NOMO-1 treated with dmso at 0.1 percent for 144 hours (cell line): ENCODE data around the gene MISP.

Experiments
- DNase-seq: peaks from one replicate; lab custom pipeline; 2025; ENCODE audit not compliant: unreplicated experiment; lab: John Stamatoyannopoulos, UW

The MISP gene

DNA sequence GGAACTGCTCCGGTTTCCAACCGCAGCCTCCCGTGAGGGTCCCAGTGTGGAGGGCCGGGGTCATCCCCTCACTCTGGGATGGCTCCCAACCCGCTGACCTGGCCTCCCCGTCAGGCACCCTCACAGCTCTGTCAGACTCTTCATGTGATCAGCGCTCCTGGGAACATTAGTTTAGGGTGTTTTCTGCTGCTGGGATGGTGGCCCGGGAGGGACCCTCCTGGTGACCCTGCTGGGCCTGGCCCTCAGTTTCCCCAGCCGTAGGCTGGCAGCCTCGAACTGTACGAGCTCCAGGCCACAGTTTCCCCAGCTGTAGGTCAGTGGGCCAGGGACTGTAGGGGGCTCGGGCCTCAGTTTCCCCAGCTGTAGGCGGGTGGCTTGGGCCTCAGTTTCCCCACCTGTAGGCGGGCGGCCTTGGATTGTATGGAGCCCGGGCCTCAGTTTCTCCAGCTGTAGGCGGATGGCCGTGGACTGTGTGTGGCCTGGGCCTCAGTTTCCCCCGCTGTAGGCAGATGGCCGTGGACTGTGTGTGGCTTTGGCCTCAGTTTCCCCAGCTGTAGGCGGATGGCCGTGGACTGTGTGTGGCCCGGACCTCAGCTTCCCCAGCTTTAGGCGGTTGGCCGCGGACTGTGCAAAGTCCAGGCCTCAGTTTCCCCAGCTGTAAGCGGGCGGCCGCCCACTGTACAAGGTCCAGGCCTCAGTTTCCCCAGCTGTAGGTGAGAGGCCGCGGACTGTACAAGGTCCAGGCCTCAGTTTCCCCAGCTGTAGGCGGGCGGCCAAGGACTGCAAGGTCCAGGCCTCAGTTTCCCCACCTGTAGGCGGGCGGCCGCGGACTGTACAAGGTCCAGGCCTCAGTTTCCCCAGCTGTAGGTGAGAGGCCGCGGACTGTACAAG, 45.0 kb downstream of the MISP start:
- DNase-seq = no peak

DNA sequence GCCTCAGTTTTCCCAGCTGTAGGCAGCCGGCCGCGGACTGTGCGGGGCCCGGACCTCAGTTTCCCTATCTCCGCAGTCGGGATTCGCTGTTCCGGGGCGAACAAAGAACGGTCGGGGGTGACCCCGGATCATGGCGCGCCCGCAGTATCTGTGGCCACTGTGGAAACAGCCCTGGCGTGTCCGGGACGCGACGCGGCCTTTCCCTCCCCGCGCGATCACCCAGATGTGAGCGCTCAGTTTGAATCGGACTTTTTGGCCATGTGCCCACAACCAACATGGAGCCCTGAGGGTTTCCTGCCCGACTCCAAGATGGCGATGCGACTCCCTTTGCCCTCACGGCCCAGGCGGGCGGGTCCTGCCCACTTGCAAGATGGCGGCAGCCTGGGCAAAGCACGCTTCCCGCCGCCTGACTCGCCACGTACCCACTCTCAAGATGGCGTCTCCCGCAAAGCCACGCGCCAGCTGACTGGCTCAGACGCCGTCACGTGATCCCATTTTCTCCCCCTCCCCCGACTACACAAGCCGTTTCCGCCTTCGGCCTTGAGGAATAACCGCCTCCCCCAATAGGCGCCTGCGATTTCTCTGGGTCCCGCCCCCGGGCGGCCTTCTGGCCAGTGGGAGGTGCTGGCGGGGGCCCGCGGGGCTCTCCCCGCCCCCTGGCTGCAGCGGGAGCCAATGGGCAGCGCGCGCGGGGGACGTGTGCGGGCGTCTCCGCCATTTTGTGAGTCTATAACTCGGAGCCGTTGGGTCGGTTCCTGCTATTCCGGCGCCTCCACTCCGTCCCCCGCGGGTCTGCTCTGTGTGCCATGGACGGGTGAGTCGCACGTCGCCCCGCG, 46.0 kb downstream of the MISP start, which contains the start of gene PTBP1:
Gene PTBP1, plus strand, starts transcription at position 761 of the 836 bp plus-strand sequence. Its CDS starts 46 bp downstream, at position 807.
- DNase-seq = peak; percentile 99

DNA sequence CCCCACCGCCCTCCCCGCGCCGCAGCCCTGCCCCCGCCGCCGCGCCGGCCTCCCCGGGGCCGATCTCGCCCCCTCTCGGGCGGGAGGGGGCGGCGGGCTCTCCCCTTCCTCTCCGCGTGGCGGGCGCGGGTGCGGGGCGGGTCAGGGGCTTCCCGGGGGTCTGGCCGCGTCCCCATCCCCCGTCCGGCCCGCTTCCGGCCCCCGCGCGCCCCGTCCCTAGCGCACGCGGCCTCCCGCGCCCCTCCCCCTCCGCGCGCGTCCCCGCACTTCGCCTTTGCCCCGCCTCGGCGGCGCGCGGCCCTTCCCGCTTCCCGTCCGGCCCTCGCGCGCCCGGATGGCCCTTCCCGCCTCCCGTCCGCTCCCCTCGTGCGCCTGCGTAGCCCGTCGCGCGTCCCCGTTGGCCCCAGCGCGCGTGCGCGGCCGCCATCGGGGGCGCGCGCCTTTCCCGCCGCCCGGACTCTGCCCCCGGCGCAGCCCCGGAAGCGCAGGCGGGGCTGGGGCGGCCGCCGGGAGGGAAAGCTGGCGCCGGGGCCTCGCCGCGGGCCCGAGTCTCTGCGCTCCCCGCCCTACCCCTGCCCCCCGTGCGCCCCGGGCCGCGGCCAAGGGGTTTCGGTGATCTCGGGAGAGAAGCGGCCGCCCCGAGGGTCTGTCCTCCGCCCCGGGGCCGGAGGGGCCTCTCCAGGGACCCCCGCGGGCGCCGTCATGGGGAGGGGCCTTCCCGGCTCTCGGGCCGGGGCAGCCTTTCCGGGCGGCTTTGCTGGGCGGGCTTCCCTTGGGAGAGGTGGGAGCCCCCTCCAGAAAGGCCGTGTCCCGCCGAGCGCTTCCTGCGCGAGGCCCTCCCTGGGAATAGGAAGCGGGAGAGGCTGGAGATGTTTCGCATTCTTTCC, 46.9 kb downstream of the MISP start:
- DNase-seq = peak; percentile 83

DNA sequence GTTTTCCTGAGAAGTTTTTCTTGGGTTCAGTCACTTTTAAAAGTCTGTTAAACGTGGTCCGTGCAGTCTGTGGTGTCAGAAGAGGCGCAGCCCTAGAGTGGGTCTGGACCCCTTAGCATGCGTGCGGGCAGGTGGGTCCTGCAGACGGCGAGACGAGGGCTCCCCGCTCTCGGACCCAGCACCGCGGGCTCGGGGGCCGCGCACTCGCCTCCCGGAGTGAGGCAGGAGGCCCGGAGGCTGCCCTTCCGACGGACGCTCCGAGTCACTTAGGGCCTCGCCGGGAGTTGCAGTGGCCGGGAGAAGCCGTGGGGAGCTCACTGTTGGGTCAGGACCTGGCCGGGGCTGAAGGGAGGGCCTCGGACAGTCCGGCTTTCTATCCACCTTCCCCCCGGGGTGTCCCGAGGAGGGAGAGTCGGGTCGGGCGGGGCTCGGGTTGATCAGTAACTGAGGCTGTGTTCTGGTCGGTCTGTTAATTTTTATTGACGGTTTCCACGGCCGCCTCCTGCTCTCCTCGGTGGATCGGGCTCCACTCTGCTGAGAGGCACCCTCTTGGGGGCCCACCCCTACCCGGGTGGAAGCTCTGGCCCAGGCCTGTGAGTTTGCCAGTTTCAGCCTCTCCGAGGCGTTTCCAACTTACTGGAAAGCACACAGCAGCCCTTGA, 47.6 kb downstream of the MISP start:
- no peak for DNase-seq

DNA sequence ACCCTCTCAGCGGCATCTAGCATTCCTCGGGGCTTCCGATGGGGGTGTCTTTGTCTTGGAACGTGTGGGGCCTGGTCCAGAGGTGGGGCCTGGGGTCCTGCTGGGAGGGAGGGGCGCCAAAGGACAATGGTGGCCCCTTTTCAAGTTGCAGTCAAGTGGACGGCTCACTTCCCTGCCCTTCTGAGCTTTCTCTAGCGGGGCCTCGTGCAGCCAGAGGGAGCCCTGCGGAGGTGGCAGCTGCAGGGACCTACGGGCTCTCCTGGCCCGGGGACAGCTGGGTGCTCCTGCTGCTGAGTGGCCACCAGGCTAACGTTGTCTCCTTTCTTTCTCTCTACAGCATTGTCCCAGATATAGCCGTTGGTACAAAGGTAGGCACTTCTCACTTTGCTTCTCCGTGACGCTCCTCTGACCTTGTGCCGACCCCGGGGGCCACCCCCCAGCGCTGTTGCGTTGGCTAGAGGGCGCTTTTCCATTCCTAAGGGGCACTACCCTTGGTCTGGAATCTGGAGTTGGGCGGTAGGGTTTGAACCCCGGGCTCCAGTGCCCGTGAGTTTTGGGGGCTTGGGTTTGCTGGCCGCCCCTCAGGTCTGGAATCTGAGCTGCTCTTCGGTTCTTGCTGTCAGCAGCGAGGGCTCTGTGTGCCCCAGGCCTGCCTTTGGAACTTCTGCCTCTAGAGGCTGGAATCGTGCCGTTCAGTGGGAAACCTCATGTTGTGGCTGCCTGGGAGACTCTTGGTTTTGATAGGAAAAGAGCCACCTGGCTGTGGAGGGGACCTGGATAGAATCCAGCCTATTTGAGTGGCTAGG, 48.4 kb downstream of the MISP start:
- DNase-seq = no peak

DNA sequence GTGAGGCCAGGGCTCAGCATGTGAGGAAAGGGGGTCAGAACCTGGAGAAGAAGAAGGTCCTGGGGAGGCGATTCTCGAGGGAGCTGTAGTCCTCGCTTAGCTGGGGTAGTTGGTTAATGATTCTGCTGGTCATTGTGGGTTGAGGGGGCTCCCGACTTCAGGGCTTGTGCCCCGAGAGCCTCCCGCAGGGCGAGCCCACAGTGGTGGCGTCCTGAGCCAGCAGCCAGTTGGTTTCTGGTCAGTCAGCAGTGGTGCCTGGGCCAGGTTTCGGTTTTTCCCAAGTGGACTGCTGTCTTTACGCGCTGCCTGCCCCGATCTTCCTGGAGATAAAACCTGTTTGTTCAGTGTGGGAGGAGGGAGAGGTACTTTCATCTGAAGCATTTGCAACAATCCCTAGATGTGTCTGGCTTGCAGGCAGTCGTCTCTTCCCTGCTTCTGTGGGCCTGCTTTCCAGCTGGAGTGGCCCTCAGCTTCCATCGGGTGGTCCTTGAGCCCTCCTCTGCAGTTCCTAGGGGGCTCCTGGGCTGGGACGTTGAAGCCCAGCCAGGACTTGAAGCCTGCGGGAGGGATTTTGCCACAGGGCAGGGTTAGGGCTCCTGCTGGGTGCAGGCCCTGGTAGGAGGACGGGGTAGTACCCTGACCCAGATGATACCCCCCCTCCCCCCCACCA, 49.6 kb downstream of the MISP start:
- DNase-seq = no peak

DNA sequence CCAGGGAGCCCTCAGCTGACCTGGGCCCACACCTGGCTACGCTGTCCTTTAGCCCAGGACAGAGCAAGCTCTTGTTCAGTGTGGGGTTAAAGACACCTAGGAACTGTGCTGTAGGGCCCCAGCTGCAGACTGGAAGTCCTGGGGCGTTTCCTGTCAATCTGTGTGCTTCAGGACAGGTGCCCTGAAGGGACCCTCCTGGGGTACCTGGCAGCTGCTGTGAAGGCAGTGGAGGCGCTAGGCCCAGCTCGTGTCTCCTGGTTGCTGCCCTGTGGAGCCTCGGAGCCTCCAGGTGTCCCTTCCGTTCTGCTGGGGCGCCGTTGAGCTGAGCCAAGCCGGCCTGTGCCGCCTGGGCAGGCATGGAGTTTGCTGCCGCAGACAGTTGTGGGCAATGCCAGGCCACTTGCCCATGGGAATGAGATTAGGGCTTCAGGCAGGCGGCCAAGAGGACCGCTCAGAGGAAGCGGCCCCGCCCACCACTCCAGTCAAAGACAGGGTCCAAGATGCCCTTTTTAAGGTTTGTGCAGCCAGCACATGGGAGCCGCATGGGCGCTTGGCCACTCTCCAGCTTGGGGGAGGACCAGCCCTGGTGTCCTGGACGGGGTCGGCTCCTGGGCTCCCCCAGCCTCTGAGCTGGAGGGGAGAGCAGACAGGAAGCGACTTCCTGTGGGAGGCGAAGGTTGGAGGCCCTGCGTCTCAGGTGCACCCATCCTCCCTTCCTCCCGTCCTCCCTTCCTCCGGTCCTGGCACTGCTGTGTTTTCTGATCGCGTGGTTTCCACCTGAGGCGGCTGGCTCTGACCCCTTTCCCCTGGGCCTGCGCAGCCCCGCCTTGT, 50.3 kb downstream of the MISP start:
- no peak for DNase-seq

DNA sequence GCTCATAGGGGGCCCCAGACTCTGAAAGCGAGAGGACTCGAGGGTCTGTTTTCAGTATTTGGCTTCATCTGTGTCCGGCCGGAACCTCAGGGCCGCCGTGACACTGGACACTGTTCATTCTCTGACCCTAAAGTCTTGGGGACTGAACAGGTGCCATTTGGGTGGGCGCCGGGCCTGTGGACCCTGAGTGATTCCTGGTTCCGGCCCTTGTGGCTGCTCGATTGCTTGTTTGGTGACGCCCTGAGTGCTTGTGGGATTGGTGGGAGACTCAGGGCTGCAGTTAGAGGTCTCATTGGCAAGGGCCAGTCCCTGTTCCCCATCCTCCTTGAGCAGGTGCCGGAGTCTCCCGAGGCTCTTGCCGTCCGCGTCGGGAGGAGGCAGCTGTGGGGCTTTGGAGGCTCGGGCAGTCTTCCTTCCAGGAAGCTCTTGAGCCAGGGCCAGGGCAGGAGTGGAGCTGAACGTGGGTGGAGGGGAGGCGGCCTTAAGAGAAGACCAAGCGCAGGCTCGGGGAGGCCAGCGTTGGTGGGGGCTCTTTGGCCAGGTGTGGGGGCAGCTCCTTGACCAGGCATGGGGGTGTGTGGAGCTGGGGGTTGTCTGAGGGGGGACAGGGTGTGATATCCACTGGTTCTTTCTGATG, 51.1 kb downstream of the MISP start:
- no peak for DNase-seq

DNA sequence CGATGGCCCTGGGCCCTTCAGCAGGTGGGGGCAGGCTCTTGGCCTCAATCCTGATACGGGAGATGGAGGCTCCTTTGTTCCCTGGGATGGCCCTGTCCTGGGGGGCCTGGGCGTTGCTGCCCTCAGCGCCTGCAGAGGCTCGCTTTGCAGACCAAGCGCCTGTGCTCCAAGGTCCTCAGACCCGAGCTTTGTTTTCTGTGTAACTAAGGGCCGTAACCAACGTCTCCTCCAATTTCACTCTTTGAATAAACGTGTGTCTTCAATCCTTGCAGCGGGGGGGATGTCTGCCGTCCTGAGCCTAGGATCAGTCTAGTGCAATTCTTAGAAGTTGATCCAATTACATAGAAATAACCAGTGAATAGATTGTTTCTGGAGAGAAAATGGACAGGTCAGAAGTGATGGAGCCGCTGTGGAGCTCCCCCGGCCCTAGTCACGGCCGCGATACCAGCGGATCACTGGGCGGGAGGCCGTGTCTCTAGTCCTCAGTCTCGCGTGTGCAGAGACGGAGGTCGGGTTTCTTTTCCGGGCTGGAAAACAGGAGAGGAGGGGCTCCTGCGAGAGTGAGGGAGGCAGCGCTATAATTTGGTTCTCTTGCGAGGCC, 51.7 kb downstream of the MISP start:
- no peak for DNase-seq

DNA sequence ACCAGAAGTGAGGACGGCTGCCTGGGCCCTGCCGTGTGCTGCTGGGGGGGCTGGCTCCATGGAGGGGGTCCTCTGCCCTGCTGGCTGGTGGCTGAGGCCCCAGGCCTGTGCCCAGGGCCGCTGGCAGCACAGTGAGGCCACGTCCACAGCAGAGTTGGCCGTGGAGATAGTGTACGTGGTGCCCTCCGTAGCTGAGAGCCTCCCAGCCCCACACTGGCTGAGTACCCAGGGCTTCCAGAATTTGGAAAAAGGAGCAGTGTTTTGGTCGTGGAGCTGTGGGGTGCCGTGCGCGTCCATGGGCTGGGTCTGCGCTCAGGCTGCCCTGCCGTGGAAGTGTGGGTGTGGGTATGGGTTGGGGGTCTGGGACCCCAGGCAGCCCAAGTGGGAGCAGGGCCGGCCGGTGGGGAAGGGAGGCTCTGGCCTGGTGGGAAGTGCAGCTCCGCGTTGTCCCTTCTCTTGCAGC, 52.2 kb downstream of the MISP start:
- DNase-seq = no peak

DNA sequence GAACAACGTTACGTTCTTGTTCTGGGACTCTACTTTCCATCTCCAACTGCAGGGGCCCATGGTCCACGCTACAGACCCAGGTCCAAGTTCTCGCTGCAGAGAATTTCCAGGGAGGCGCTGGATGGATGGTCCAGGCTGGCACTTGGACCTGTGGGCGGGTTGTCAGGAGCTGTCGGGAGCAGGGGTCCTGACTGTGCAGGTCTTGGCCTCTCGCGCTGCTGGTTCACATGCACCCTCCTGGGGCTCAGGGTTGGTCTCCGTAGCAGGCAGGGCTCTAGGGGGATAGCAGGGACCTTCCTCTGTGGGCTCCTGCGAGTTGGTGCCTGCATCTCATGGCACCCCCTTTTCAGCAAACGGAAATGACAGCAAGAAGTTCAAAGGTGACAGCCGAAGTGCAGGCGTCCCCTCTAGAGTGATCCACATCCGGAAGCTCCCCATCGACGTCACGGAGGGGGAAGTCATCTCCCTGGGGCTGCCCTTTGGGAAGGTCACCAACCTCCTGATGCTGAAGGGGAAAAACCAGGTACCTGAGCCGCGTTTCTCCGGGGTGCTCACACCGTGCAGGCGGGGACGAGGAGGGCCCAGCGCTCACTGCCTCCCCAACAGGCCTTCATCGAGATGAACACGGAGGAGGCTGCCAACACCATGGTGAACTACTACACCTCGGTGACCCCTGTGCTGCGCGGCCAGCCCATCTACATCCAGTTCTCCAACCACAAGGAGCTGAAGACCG, 52.9 kb downstream of the MISP start:
- DNase-seq = no peak

DNA sequence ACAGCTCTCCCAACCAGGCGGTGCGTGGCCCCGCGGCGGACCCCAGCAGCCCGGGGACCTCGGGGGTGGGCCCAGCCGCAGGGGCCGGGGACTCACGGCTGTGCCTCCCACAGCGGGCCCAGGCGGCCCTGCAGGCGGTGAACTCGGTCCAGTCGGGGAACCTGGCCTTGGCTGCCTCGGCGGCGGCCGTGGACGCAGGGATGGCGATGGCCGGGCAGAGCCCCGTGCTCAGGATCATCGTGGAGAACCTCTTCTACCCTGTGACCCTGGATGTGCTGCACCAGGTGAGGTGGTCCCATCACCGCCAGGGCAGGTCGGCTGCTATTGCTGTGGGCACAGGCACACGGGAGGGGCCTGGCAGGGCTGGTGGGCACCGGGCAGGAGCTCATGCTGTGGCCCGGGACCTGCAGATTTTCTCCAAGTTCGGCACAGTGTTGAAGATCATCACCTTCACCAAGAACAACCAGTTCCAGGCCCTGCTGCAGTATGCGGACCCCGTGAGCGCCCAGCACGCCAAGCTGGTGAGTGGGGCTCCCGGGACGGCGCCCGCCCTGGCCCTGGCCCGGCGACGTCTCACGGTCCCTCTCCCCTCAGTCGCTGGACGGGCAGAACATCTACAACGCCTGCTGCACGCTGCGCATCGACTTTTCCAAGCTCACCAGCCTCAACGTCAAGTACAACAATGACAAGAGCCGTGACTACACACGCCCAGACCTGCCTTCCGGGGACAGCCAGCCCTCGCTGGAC, 53.7 kb downstream of the MISP start:
- no peak for DNase-seq

DNA sequence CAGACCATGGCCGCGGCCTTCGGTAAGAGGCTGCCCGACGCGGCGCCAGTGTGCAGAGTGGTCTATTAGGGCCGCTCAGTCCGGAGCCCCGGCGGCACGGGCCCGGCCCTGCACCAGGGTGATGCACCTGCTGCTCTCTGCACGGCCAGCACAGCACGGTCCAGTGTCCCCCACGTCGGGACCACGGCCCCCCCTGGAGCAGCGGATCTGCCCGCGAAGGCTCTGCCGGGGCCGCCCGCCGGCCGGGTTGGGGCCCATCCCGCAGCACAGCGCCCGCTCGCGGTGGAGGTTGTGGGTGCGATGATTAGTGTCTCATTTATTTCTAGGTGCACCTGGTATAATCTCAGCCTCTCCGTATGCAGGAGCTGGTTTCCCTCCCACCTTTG, 54.2 kb downstream of the MISP start:
- no peak for DNase-seq

DNA sequence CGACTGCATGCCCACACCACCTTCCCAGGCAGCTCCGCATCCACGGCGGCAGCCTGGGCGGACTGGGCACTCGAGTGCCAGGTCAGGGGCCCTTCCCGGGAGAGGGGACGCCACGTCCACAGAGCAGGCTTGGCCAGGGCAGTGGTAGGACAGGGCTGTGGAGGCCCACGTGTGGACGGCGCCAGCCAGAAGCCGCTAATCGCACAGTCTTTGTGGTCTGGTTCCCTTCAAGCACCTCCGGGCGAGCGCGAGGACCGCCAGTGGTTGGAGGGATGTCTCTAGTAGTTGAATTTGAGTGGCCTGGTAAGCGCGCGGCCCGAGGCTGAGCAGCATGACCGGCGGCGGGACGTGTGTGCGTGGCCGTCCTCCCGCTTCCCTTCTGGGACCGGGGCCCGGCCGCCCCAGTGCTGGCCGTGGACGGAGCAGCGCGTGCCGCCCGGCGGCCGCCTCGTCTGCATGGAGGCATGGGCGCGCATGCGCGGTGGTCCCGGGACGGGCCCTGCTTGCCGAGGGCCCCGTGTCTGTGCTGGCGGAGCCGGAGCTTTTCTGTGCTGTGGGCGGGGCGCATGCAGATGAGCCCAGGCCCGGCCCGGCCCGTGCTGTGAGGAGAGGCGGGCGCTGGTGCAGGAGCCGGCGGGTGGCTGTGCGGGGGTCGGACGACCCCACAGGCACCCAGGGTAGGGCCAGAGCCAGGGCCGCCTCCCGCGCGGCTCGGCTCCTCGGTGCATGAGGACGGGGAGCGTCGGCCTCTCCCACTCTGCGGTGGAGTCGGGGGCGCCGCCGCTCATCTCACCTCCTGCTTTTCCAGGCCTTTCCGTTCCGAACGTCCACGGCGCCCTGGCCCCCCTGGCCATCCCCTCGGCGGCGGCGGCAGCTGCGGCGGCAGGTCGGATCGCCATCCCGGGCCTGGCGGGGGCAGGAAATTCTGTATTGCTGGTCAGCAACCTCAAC, 55.0 kb downstream of the MISP start:
- DNase-seq = no peak
